Thyroid gland (tissue), 4 donors: ENCODE results near the gene CANX.

Experiments
- POLR2A ChIP-seq, 2 donors: fragments of 450-650 bp; IDR thresholded peaks; one replicate each; pipeline ENCODE4 v1.6.1; 2017; ENCODE audit warnings: antibody characterized with exemption in 2 of 2, mild to moderate bottlenecking in 2 of 2, moderate library complexity in 1 of 2
- TF ChIP-seq, protein P1 (sequence below), 6 experiments: fragments of 200-600 bp in 3 of 6; fragments of 450-650 bp in 3 of 6; sonication (generic) in 3 of 6; IDR thresholded peaks; one replicate each; pipeline ENCODE4 v1.5.1; 2016 to 2019; ENCODE audit warnings: antibody characterized with exemption in 6 of 6, mild to moderate bottlenecking in 2 of 6, inconsistent platforms in 1 of 6, moderate library complexity in 1 of 6

DNA sequence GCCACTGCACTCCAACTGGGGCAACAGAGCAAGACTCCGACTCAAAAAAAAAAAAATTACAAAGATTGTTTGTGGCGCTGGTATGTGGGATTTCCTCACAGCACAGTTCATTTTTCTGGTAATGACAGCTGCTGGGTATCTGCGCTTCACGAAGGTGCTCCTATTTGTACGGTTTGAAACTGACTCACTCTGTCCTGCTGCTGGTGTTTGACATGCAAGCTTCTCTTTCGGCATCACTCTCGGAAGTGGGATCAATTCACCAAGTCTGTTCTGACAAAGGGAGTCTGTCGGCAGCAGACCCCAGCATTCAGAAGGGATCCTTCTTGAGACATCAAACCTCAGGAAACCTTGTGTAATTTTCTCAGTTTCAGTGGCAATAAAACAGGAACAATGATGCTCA is 60.2 kb downstream of the CANX start:
- TF ChIP-seq, protein P1, sequence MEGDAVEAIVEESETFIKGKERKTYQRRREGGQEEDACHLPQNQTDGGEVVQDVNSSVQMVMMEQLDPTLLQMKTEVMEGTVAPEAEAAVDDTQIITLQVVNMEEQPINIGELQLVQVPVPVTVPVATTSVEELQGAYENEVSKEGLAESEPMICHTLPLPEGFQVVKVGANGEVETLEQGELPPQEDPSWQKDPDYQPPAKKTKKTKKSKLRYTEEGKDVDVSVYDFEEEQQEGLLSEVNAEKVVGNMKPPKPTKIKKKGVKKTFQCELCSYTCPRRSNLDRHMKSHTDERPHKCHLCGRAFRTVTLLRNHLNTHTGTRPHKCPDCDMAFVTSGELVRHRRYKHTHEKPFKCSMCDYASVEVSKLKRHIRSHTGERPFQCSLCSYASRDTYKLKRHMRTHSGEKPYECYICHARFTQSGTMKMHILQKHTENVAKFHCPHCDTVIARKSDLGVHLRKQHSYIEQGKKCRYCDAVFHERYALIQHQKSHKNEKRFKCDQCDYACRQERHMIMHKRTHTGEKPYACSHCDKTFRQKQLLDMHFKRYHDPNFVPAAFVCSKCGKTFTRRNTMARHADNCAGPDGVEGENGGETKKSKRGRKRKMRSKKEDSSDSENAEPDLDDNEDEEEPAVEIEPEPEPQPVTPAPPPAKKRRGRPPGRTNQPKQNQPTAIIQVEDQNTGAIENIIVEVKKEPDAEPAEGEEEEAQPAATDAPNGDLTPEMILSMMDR (IDR thresholded peaks at IDR 0.05), result no peak
- no peak for TF ChIP-seq POLR2A (IDR thresholded peaks at IDR 0.05)
